Stimulated activated CD8-positive, alpha-beta memory T cell treated with anti-CD3 and anti-CD28 coated beads, Interleukin-4, amount 100 ng/mL, for 4 hours (primary cell): Measurements from ENCODE around the gene CABP4.

ENCODE experiments used
- DNase-seq, 2 donors: peaks; one replicate each; pipeline ENCODE4 v3.0.0-alpha.2; 2020; ENCODE audit warnings: low read depth in 2 of 2, low spot score in 1 of 2

The CABP4 gene

GRCh38 chr11:67455054-67455453 is at the start of gene CABP4:
Gene CABP4, plus strand, starts transcription at chr11:67455354. Its CDS starts 70 bp downstream, at chr11:67455424.
- DNase-seq: no peak

GRCh38 chr11:67405688-67406339 is 49.3 kb upstream of the CABP4 start:
- no peak for DNase-seq

- no peak for DNase-seq
Measured at GRCh38 chr11:67406420-67406968, 48.7 kb upstream of the CABP4 start.

GRCh38 chr11:67406969-67407687 is 48.0 kb upstream of the CABP4 start:
- no peak for DNase-seq

- DNase-seq: no peak
Measured at GRCh38 chr11:67407688-67408163, 47.4 kb upstream of the CABP4 start.

- no peak for DNase-seq
Measured at GRCh38 chr11:67408437-67409200, 46.5 kb upstream of the CABP4 start.

GRCh38 chr11:67409261-67409666 is 45.9 kb upstream of the CABP4 start:
- DNase-seq: peak in 1 of 2 donors; percentile 41

- no peak for DNase-seq
Measured at GRCh38 chr11:67409781-67410368, 45.3 kb upstream of the CABP4 start.

GRCh38 chr11:67410369-67410831 is 44.8 kb upstream of the CABP4 start:
- no peak for DNase-seq

- DNase-seq: no peak
Measured at GRCh38 chr11:67410984-67411784, 44.0 kb upstream of the CABP4 start.

GRCh38 chr11:67411785-67412152 is 43.4 kb upstream of the CABP4 start:
- no peak for DNase-seq

GRCh38 chr11:67412495-67413179 is 42.5 kb upstream of the CABP4 start:
- DNase-seq: no peak

GRCh38 chr11:67413266-67413849 is 41.8 kb upstream of the CABP4 start:
- DNase-seq: no peak

- no peak for DNase-seq
Measured at GRCh38 chr11:67415501-67416304, 39.5 kb upstream of the CABP4 start, which contains the start of gene CARNS1. Gene CARNS1, plus strand, starts transcription at chr11:67415678. Its CDS starts 522 bp downstream, at chr11:67416200.

GRCh38 chr11:67416416-67417335 is 38.5 kb upstream of the CABP4 start:
- peak; percentile 53 to 68 for DNase-seq

- no peak for DNase-seq
Measured at GRCh38 chr11:67417425-67417824, 37.7 kb upstream of the CABP4 start.
